Neural cell (in vitro differentiated cells): ENCODE measurements around the gene CTNNA2. TPM values are rescaled to one million over a fixed set of nuclear protein-coding genes. Genes with fewer than 3 reads are reported as not detected.

Source experiments
- H2AFZ ChIP-seq: fragments of 200-600, 300-800 bp; sonication (generic), shearing (Covaris generic); 2 replicates; pipeline ENCODE4 v1.6.0; 2014; ENCODE audit warnings: low read depth, mild to moderate bottlenecking, antibody characterized with exemption, low read length, moderate library complexity
- H3F3A ChIP-seq: fragments of 200-600 bp; shearing (Covaris generic); 2 replicates; pipeline ENCODE4 v1.6.1; 2016; ENCODE audit warnings: mild to moderate bottlenecking, moderate library complexity, mixed read lengths, antibody characterized with exemption, low read length; ENCODE audit not compliant: insufficient read depth, poor library complexity, severe bottlenecking
- H3K27ac ChIP-seq: fragments of 200-600, 300-800 bp; sonication (generic), shearing (Covaris generic); 2 replicates; pipeline ENCODE4 v1.5.1; 2014; ENCODE audit warnings: mild to moderate bottlenecking, low read length, moderate library complexity
- H3K27me3 ChIP-seq: fragments of 300-800, 200-600 bp; sonication (generic), shearing (Covaris generic); 2 replicates; pipeline ENCODE4 v1.6.0; 2014; ENCODE audit warnings: mild to moderate bottlenecking, low read depth, low read length, moderate library complexity; ENCODE audit not compliant: insufficient read depth
- H3K36me3 ChIP-seq: fragments of 300-800, 200-600 bp; sonication (generic), shearing (Covaris generic); 2 replicates; pipeline ENCODE4 v1.5.1; 2014; ENCODE audit warnings: mild to moderate bottlenecking, antibody characterized with exemption, low read length, moderate library complexity; ENCODE audit not compliant: insufficient read depth
- H3K4me2 ChIP-seq: fragments of 300-800, 200-600 bp; sonication (generic), shearing (Covaris generic); 2 replicates; pipeline ENCODE4 v1.6.0; 2014; ENCODE audit warnings: mild to moderate bottlenecking, low read length
- H3K4me3 ChIP-seq: fragments of 300-800, 200-600 bp; sonication (generic), shearing (Covaris generic); 2 replicates; pipeline ENCODE4 v1.5.1; 2014; ENCODE audit warnings: mild to moderate bottlenecking, low read length, moderate library complexity
- H3K79me2 ChIP-seq: fragments of 200-600 bp; shearing (Covaris generic); replicated peaks from 2 replicates; pipeline ENCODE4 v1.6.0; 2014; ENCODE audit warnings: mild to moderate bottlenecking, low read length, moderate library complexity; ENCODE audit not compliant: insufficient read depth
- H3K9ac ChIP-seq: fragments of 300-800, 200-600 bp; sonication (generic), shearing (Covaris generic); 2 replicates; pipeline ENCODE4 v1.6.1; 2016; ENCODE audit warnings: mild to moderate bottlenecking, low read length, mixed read lengths
- H3K9me2 ChIP-seq: fragments of 200-600 bp; shearing (Covaris generic); 2 replicates; pipeline ENCODE4 v1.6.1; 2016; ENCODE audit warnings: mild to moderate bottlenecking, low read length, mixed read lengths; ENCODE audit not compliant: insufficient read depth
- H3K9me3 ChIP-seq: fragments of 200-600, 300-800 bp; sonication (generic), shearing (Covaris generic); 2 replicates; pipeline ENCODE4 v1.6.1; 2016; ENCODE audit warnings: mild to moderate bottlenecking, mixed run types, low read length, moderate library complexity, mixed read lengths
- H4K20me1 ChIP-seq: fragments of 200-600 bp; shearing (Covaris generic); 2 replicates; pipeline ENCODE4 v1.6.1; 2016; ENCODE audit warnings: mild to moderate bottlenecking, mixed run types; ENCODE audit not compliant: insufficient read depth
- CTCF ChIP-seq: fragments of 450-650 bp; IDR thresholded peaks from 2 replicates; pipeline ENCODE4 v1.5.1; 2014; ENCODE audit warnings: antibody characterized with exemption, mild to moderate bottlenecking, moderate library complexity; ENCODE audit not compliant: poor library complexity, severe bottlenecking
- EP300 ChIP-seq: fragments of 450-650 bp; conservative IDR thresholded peaks from 2 replicates; pipeline ENCODE4 v1.6.1; 2014; ENCODE audit warnings: antibody characterized with exemption, mild to moderate bottlenecking, moderate library complexity; ENCODE audit not compliant: poor library complexity, severe bottlenecking
- EZH2 ChIP-seq: fragments of 200-600, 300-800 bp; shearing (Covaris generic), sonication (generic); IDR thresholded peaks from 2 replicates; pipeline ENCODE4 v1.6.1; 2014; ENCODE audit warnings: antibody characterized with exemption, low read length, borderline replicate concordance, mild to moderate bottlenecking; ENCODE audit not compliant: insufficient read depth, poor library complexity, severe bottlenecking
- MXI1 ChIP-seq: fragments of 450-650 bp; conservative IDR thresholded peaks from 2 replicates; pipeline ENCODE4 v1.6.1; 2014; ENCODE audit warnings: antibody characterized with exemption, mild to moderate bottlenecking; ENCODE audit not compliant: poor library complexity, severe bottlenecking
- POLR2AphosphoS5 ChIP-seq: IDR thresholded peaks from 2 replicates; pipeline ENCODE4 v1.6.1; 2012
- RAD21 ChIP-seq: fragments of 450-650 bp; conservative IDR thresholded peaks from 2 replicates; pipeline ENCODE4 v1.6.1; 2014; ENCODE audit warnings: antibody characterized with exemption, mild to moderate bottlenecking, moderate library complexity
- REST ChIP-seq: IDR thresholded peaks from 2 replicates; pipeline ENCODE4 v1.6.1; 2012; ENCODE audit warnings: borderline replicate concordance
- SMC3 ChIP-seq: fragments of 450-650 bp; conservative IDR thresholded peaks from 2 replicates; pipeline ENCODE4 v1.6.1; 2014; ENCODE audit warnings: antibody characterized with exemption, mild to moderate bottlenecking, moderate library complexity; ENCODE audit not compliant: poor library complexity
- TAF1 ChIP-seq: IDR thresholded peaks from 2 replicates; pipeline ENCODE4 v1.6.1; 2012; ENCODE audit warnings: low read depth
- polyA plus RNA-seq: library from polyadenylated mRNA; depleted of rRNA; stranded (reverse); fragments of >200 nt; gene quantifications from 2 replicates; pipeline ENCODE4 v1.2.3, GENCODE V29; 2014

CTNNA2 gene
- polyA plus RNA-seq, 1 donor from 2014 or later: 194 TPM

GRCh38 chr2:79906139-79906890, 393.5 kb downstream of the CTNNA2 start:
- no peaks in the 10 kb centered on the region for H3K27me3 ChIP-seq
- no peaks in the 10 kb centered on the region for H4K20me1 ChIP-seq
- no peak for TF ChIP-seq SMC3
- no peak for TF ChIP-seq EP300
- no peak for TF ChIP-seq TAF1
- TF ChIP-seq CTCF: no peak
- H3K4me2 ChIP-seq: no peak overlapping the region
- no peaks in the 10 kb centered on the region for H3K36me3 ChIP-seq
- no peaks in the 10 kb centered on the region for H3K79me2 ChIP-seq
- H3K9me3 ChIP-seq: no peaks in the 10 kb centered on the region
- H3K9ac ChIP-seq: no peak overlapping the region
- no peaks in the 10 kb centered on the region for H3K9me2 ChIP-seq
- H2AFZ ChIP-seq: no peak overlapping the region
- H3K27ac ChIP-seq: no peak overlapping the region
- no peak overlapping the region for H3K4me3 ChIP-seq
- no peaks in the 10 kb centered on the region for H3F3A ChIP-seq

GRCh38 chr2:79909521-79909920, 396.7 kb downstream of the CTNNA2 start:
- Histone ChIP-seq H4K20me1 (no peaks in the 10 kb centered on the region), H3K9ac (no peak overlapping the region)

More at GRCh38 chr2:79909521-79909920, 396.7 kb downstream of the CTNNA2 start:
- Histone ChIP-seq H3K4me3 (no peak overlapping the region), H3K9me2 (no peaks in the 10 kb centered on the region), H3K4me2 (no peak overlapping the region), H3K27ac (no peak overlapping the region), H3F3A (no peaks in the 10 kb centered on the region), H3K27me3 (no peaks in the 10 kb centered on the region), H2AFZ (no peak overlapping the region), H3K79me2 (no peaks in the 10 kb centered on the region), H3K9me3 (no peaks in the 10 kb centered on the region), H3K36me3 (no peaks in the 10 kb centered on the region)
- TF ChIP-seq EP300 (no peak), CTCF (no peak), MXI1 (no peak), EZH2 (no peak), SMC3 (no peak), TAF1 (no peak), REST (no peak), POLR2AphosphoS5 (no peak), RAD21 (no peak)
